ENCODE data around the gene ESPNL.
A peak's percentile ranks its signal among the peaks of the same experiment; 100 is the strongest.
"Not testable (repeated sequence)": the region's sequence is repeated elsewhere in the genome, so short reads cannot be mapped to it uniquely, and the experiment has no call there.

The ESPNL gene

GRCh38 chr2:238167761-238168160 is 67.6 kb downstream of the ESPNL start:
- DNase-seq = no peak

DNA sequence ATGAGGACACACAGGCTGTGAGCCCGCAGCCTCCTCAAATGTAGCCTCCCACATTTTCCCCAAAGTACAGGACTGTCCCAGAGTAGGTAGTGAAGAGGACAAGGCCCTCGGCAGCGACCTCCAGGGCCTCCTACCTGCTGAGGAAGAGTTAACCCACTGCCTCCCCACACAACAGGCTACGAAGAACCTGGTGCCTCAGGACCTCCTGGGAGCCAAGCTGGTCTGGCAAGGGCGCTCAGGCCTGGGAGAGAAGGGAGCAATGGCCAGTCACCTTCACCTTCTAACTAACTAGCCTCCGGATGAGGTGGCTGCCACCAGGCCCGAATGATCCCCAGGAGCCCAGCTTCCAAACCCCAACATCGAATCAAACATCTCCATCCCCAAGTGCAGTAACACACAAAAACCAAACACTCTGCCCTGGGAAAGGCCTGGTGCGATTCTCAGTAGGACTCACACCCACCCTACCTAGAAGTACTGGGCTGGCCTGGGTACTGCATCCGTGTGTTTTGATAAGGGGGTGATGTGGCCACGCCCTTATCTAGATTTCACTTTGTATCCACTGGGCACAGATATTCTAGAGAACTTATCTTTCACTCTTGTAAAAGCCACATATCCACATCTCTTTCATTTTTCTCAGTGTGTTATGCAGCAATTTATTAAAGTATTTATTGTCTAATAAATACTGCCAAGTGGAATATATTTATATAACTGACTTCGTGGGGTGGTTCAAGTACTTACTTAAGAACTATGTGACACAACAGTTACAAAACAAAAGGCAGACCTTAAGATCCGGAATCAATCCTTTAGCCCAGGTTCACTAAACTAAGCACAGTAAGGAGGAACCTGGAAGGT is 68.3 kb downstream of the ESPNL start:
- DNase-seq = no peak

GRCh38 chr2:238169048-238169707 is 69.0 kb downstream of the ESPNL start:
- peak in 1 of 58 donors; percentile 45 for DNase-seq

DNA sequence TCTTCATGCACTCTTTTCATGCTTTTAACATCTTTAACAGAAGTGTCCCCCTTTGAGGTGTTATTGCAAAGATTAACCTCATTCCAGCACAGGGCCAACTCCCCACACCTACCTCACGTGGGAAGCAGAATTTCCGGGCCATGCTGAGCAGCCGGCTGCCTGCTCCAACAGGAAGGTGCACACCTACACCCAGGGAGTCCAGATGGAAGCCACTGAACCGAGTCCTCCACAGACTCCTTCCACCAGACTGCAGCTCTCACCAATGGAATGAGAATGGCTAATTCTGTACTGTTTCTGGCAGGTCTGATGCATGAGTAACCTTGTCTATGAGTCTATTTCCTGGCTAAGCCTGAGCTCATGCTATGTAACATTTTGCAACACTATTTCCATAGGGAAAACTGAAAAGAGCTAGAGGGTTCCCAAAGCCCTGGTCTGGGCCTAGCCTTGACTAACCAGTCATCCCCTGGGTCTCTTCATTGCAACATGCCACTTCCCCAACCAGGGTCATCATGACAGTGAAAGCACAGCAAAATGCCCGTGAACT is 69.6 kb downstream of the ESPNL start:
- DNase-seq = peak in 23 of 58 donors; percentile 24 to 79 (median 39)

GRCh38 chr2:238170386-238171071 is 70.4 kb downstream of the ESPNL start:
- DNase-seq = no peak

DNA sequence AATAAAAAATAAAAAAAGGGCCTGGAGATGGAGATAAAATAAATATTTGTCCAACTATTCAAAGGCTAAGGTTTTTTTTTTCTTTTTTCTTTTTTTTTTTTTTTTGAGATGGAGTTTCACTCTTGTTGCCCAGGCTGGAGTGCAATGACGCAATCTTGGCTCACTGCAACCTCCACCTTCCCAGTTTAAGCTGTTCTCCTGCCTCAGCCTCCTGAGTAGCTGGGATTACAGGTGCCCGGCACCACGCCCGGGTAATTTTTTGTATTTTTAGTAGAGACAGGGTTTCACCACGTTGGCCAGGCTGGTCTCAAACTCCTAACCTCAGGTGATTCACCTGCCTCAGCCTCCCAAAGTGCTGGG is 70.9 kb downstream of the ESPNL start:
- DNase-seq = not testable (repeated sequence)

DNA sequence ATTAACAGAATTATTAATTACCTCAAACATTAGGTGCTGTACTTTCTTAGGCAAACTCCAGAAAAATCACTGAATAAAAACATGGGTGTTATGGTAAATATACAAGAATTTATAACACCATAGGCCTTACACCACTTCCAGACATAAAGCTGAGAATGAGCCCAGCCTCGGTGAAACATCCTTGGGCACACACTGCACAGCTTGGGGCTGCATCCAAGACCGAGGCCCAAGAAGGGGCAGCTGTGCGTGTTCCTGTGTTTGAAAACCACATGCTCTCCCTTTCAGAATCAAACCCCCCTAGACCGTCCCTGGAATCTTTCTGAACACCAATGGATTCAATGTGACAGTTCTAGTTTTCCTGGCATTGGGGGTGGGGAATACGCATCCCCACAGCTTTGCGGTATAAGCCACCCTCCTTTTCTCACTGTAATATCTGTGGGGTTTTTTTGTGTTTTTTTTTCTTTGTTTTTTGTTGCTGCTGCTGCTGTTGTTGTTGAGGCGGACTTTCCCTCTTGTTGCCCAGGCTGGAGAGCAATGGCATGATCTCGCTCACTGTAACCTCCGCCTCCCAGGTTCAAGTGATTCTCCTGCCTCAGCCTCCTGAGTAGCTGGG is 71.5 kb downstream of the ESPNL start:
- DNase-seq = no peak

DNA sequence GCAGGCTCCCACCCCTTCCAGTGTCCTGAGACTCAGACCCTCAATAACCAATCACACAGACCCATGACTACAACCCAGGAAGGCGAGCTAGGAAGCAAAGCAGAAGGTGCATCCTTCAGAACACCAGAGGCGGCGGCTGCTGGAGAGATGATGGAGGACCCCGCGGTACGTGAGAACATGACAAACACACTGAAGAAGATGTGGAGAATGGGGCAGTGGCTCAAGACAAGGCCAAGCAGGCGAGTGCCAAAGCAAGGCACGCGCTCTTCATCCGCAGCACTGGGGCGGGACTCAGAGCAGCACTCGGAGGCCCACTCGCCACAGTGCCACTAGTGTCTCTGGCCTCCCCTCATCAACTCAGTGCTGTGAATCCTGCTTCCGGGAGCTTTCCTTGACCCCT is 72.3 kb downstream of the ESPNL start:
- DNase-seq = no peak

GRCh38 chr2:238173692-238174091 is 73.6 kb downstream of the ESPNL start:
- no peak for DNase-seq

DNA sequence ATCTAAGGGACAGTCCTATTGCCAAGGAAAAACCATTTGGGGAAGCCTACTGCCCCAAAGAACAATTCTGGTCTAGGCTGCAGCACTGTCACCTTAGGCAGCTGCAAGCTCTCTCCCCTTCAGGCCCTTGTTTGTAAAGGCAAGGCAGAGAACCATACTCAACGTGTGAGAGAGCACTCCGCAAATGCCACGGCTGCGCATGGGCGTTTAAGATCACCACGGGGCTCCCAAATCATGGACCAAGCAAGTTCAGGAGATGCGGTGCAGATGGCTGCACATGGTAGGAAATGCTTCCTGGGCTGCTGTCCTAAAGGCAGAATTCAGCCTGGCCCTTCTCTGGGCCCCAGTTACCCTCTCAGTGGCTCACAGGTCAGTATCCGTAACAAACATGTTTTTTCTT is 74.2 kb downstream of the ESPNL start:
- DNase-seq = no peak

DNA sequence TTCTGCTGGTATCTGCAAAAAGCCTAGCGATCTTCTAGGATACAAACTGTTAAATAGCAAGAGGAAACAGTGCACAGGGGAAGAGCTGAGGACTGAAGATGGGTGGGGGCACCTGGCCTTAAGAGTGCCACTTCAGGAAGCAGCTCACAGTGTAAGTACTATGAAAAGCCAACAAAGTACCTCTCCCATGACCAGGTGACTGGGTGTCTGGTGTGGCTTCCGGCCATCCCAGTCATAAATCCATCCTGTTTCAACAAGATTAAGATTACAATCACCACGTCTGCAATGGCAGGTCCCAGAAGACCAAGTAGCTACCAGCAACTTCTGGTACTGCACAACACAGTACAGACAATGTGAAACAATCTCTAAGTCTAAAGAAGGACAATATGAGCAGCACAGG is 74.6 kb downstream of the ESPNL start:
- DNase-seq = no peak

DNA sequence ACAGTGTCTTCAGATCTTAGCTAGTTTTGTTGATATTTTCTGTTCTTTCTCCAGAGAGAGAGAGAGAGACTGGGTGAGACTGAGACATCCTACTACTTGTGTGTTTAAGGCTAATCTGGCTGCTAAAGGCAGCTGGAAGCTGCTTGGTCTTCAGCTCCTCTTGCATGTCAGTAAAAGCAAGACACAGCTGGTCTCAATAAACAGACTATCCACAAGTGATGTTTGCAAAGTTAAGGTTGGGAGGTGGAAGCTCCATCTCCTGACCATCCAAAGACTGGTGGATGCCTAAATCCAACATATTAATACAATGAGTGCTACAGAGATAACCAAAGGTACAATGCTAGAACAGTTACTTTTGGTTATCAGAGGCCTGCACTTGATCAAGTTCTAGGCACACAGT is 76.5 kb downstream of the ESPNL start:
- peak in 1 of 58 donors; percentile 14 for DNase-seq

- no peak for DNase-seq
Measured at GRCh38 chr2:238180554-238180953, 80.4 kb downstream of the ESPNL start.

DNA sequence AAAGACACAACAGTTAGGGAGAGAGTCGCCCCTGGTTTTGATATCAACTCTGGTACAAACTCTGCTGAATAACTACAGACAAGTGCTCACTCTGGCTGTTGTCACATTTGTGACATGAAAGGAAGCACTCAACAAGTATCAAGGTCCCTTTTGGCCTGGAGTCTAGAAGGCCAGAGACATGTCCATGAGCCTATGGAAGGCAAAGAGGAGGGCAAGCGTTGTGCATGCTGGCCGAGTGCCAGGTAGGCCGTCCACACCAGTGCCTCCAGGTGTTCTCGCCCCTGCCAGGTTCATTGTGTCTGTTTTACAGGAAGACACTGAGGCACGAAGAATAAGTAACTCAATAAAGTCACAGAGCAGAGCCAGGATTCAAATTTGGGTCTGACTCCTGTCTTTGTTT is 82.2 kb downstream of the ESPNL start:
- DNase-seq = peak in 1 of 58 donors; percentile 22

Measured in anterior cingulate cortex (tissue), 58 donors.